SK-N-SH treated with all-trans-retinoic acid at 6 μM for 48 hours (cell line): ENCODE results near the gene IL7R.

ENCODE experiments used
- ATAC-seq: fragments of 200-7000 bp; cut with Tn5 transposase; 3 replicates; pipeline ENCODE4 v1.9.1; 2020; ENCODE audit warnings: mild to moderate bottlenecking, moderate library complexity
- ARNTL ChIP-seq: fragments of 450-650 bp; formaldehyde crosslinking; IDR thresholded peaks from 2 replicates; pipeline ENCODE4 v1.5.0; 2020; ENCODE audit warnings: low read depth, mild to moderate bottlenecking, moderate library complexity, borderline replicate concordance
- BACH2 ChIP-seq: fragments of 250-450 bp; sonication (Bioruptor Pico); IDR thresholded peaks from 2 replicates; pipeline ENCODE4 v1.9.0; 2021; ENCODE audit warnings: mild to moderate bottlenecking, borderline replicate concordance
- CREB5 ChIP-seq: fragments of 250-450 bp; sonication (Bioruptor Pico); IDR thresholded peaks from 2 replicates; pipeline ENCODE4 v1.5.1; 2020; ENCODE audit warnings: low read depth, mild to moderate bottlenecking, moderate library complexity
- CSDC2 ChIP-seq: fragments of 250-450 bp; sonication (Bioruptor Pico); IDR thresholded peaks from 2 replicates; pipeline ENCODE4 v1.5.0; 2020; ENCODE audit warnings: mild to moderate bottlenecking, moderate library complexity
- GLIS3 ChIP-seq: fragments of 250-450 bp; sonication (Bioruptor Pico); IDR thresholded peaks from 2 replicates; pipeline ENCODE4 v1.5.0; 2020; ENCODE audit warnings: mild to moderate bottlenecking, moderate library complexity
- ISL1 ChIP-seq: fragments of 250-450 bp; sonication (Bioruptor Pico); IDR thresholded peaks from 2 replicates; pipeline ENCODE4 v2.1.2; 2022; ENCODE audit warnings: mild to moderate bottlenecking, moderate library complexity
- OSR1 ChIP-seq: fragments of 250-450 bp; sonication (Bioruptor Pico); IDR thresholded peaks from 2 replicates; pipeline ENCODE4 v1.8.0; 2022; ENCODE audit warnings: moderate library complexity, mild to moderate bottlenecking, inconsistent platforms
- PATZ1 ChIP-seq: fragments of 250-450 bp; sonication (Bioruptor Pico); IDR thresholded peaks from 2 replicates; pipeline ENCODE4 v1.8.0; 2020; ENCODE audit warnings: mild to moderate bottlenecking, moderate library complexity, borderline replicate concordance
- PPARA ChIP-seq: fragments of 250-450 bp; sonication (Bioruptor Pico); IDR thresholded peaks from 2 replicates; pipeline ENCODE4 v1.5.0; 2020; ENCODE audit warnings: mild to moderate bottlenecking, borderline replicate concordance
- RARB ChIP-seq: fragments of 250-450 bp; sonication (Bioruptor Pico); IDR thresholded peaks from 2 replicates; pipeline ENCODE4 v1.8.0; 2021; ENCODE audit warnings: mild to moderate bottlenecking, moderate library complexity
- SNAI2 ChIP-seq: fragments of 250-450 bp; sonication (Bioruptor Pico); IDR thresholded peaks from 2 replicates; pipeline ENCODE4 v1.5.0; 2020; ENCODE audit warnings: mild to moderate bottlenecking, moderate library complexity
- TCF4 ChIP-seq: fragments of 250-450 bp; sonication (Bioruptor Pico); IDR thresholded peaks from 2 replicates; pipeline ENCODE4 v1.8.0; 2021; ENCODE audit warnings: mild to moderate bottlenecking, moderate library complexity, borderline replicate concordance
- TOX ChIP-seq: fragments of 250-450 bp; sonication (Bioruptor Pico); IDR thresholded peaks from 2 replicates; pipeline ENCODE4 v1.8.0; 2021; ENCODE audit warnings: mild to moderate bottlenecking, moderate library complexity, borderline replicate concordance
- ZC3H10 ChIP-seq: fragments of 250-450 bp; sonication (Bioruptor Pico); IDR thresholded peaks from 2 replicates; pipeline ENCODE4 v1.5.1; 2021; ENCODE audit warnings: mild to moderate bottlenecking, moderate library complexity
- ZFP3 ChIP-seq: fragments of 250-450 bp; sonication (Bioruptor Pico); IDR thresholded peaks from 2 replicates; pipeline ENCODE4 v1.5.0; 2020; ENCODE audit warnings: mild to moderate bottlenecking, moderate library complexity
- ZFP30 ChIP-seq: fragments of 450-650 bp; formaldehyde crosslinking; IDR thresholded peaks from 2 replicates; pipeline ENCODE4 v1.5.0; 2022; ENCODE audit warnings: mild to moderate bottlenecking, moderate library complexity
- ZNF565 ChIP-seq: fragments of 450-650 bp; formaldehyde crosslinking; conservative IDR thresholded peaks from 2 replicates; pipeline ENCODE4 v1.5.0; 2020; ENCODE audit warnings: low read depth, mild to moderate bottlenecking, moderate library complexity
- ZNF70 ChIP-seq: fragments of 450-650 bp; formaldehyde crosslinking; IDR thresholded peaks from 2 replicates; pipeline ENCODE4 v1.5.0; 2020; ENCODE audit warnings: mild to moderate bottlenecking, moderate library complexity
- ZNF8 ChIP-seq: fragments of 450-650 bp; formaldehyde crosslinking; IDR thresholded peaks from 2 replicates; pipeline ENCODE4 v1.5.0; 2020; ENCODE audit warnings: mild to moderate bottlenecking, moderate library complexity
- TF ChIP-seq, protein P1 (sequence below): fragments of 250-450 bp; sonication (Bioruptor Pico); IDR thresholded peaks from 2 replicates; pipeline ENCODE4 v1.5.1; 2021; ENCODE audit warnings: mild to moderate bottlenecking, moderate library complexity
- TF ChIP-seq, protein P2 (sequence below): fragments of 250-450 bp; sonication (Bioruptor Pico); IDR thresholded peaks from 2 replicates; pipeline ENCODE4 v1.5.0; 2020; ENCODE audit warnings: mild to moderate bottlenecking, moderate library complexity
- TF ChIP-seq, protein P3 (sequence below): fragments of 250-450 bp; sonication (Bioruptor Pico); IDR thresholded peaks from 2 replicates; pipeline ENCODE4 v1.8.0; 2021; ENCODE audit warnings: low read depth, mild to moderate bottlenecking, moderate library complexity, borderline replicate concordance

IL7R gene

DNA sequence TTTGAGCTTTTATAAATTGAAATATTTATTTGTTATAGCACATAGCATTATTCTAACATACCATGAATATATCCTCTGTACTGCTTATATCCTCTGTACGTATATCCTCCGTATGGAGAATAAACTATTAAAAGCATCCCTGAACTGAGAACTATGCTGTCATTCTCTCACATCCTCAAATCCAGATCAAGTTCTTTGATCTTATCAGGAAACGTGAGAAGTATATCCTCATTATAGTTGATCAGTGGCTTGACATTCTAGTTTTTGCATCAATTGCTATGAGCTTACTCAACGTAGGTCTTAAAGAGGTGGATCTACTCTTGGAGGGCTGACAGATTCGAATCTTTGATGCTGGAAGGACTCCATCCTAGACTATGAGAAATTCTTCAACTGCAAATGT lies 37.4 kb downstream of the IL7R start:
- no peak for ATAC-seq

DNA sequence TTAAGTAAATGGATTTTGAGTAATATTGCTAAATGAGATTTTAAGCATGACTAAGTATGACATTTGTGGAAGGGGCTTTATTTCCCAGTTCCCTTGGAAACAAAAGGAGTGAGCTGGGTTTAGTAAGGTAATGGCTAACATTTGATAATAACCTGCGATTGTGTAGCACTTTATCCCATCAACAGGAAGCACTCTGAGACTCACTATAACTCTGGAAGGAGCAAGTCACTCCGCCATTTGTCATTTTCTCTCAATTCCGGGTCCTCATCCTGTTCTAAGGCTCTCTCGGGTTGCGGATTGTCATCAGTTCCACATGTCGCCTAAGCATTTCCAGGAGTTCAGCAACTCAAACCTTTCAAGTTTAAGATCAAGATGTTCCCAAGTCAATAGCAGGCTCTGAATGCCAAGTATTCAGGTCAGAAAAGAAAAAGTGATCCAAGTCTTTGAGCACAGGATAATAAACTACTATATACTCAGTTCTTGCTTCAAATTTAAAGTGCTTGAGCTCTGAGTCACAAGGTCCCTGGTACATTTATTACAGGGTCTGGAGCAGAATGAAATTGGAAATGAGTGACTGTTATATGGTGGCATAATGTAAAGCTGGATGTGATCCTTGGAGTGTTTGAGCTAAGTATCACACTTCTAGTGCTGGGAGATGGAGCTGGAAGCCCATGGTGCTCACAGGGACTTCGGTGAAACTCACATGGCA lies 42.4 kb downstream of the IL7R start:
- TF ChIP-seq ZNF70: no peak
- TF ChIP-seq SNAI2 (CRISPR knock-in tag): no peak
- no peak for TF ChIP-seq BACH2 (CRISPR knock-in tag)
- no peak for TF ChIP-seq ZFP30 (CRISPR knock-in tag)
- TF ChIP-seq PATZ1: no peak
- TF ChIP-seq TOX (CRISPR knock-in tag): no peak
- TF ChIP-seq CREB5 (CRISPR knock-in tag): no peak
- no peak for TF ChIP-seq ZC3H10 (CRISPR knock-in tag)
- TF ChIP-seq ARNTL: no peak
- TF ChIP-seq ZNF8 (CRISPR knock-in tag): no peak
- no peak for TF ChIP-seq CSDC2 (CRISPR knock-in tag)
- no peak for TF ChIP-seq OSR1 (CRISPR knock-in tag)
- TF ChIP-seq TCF4 (CRISPR knock-in tag): no peak
- TF ChIP-seq ZNF565 (CRISPR knock-in tag): no peak
- peak; percentile 22; the same call in 1 of the 3 replicates for ATAC-seq

More for the DNA sequence above, 37.4 kb downstream of the IL7R start:
- TF ChIP-seq, protein P1, sequence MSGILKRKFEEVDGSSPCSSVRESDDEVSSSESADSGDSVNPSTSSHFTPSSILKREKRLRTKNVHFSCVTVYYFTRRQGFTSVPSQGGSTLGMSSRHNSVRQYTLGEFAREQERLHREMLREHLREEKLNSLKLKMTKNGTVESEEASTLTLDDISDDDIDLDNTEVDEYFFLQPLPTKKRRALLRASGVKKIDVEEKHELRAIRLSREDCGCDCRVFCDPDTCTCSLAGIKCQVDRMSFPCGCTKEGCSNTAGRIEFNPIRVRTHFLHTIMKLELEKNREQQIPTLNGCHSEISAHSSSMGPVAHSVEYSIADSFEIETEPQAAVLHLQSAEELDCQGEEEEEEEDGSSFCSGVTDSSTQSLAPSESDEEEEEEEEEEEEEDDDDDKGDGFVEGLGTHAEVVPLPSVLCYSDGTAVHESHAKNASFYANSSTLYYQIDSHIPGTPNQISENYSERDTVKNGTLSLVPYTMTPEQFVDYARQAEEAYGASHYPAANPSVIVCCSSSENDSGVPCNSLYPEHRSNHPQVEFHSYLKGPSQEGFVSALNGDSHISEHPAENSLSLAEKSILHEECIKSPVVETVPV (CRISPR knock-in tag): no peak
- no peak for TF ChIP-seq GLIS3
- TF ChIP-seq TCF4 (CRISPR knock-in tag): no peak
- TF ChIP-seq PATZ1: no peak
- no peak for TF ChIP-seq ZFP3 (CRISPR knock-in tag)
- no peak for TF ChIP-seq ISL1 (CRISPR knock-in tag)
- no peak for TF ChIP-seq SNAI2 (CRISPR knock-in tag)
- TF ChIP-seq, protein P2, sequence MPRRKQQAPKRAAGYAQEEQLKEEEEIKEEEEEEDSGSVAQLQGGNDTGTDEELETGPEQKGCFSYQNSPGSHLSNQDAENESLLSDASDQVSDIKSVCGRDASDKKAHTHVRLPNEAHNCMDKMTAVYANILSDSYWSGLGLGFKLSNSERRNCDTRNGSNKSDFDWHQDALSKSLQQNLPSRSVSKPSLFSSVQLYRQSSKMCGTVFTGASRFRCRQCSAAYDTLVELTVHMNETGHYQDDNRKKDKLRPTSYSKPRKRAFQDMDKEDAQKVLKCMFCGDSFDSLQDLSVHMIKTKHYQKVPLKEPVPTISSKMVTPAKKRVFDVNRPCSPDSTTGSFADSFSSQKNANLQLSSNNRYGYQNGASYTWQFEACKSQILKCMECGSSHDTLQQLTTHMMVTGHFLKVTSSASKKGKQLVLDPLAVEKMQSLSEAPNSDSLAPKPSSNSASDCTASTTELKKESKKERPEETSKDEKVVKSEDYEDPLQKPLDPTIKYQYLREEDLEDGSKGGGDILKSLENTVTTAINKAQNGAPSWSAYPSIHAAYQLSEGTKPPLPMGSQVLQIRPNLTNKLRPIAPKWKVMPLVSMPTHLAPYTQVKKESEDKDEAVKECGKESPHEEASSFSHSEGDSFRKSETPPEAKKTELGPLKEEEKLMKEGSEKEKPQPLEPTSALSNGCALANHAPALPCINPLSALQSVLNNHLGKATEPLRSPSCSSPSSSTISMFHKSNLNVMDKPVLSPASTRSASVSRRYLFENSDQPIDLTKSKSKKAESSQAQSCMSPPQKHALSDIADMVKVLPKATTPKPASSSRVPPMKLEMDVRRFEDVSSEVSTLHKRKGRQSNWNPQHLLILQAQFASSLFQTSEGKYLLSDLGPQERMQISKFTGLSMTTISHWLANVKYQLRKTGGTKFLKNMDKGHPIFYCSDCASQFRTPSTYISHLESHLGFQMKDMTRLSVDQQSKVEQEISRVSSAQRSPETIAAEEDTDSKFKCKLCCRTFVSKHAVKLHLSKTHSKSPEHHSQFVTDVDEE (CRISPR knock-in tag): no peak
- TF ChIP-seq ARNTL: no peak
- TF ChIP-seq RARB (CRISPR knock-in tag): no peak
- no peak for TF ChIP-seq ZNF8 (CRISPR knock-in tag)
- no peak for TF ChIP-seq TOX (CRISPR knock-in tag)
- TF ChIP-seq ZFP30 (CRISPR knock-in tag): no peak
- no peak for TF ChIP-seq ZNF70

GRCh38 chr5:35899800-35900199 lies 43.1 kb downstream of the IL7R start:
- ATAC-seq: no peak
- TF ChIP-seq PPARA (CRISPR knock-in tag) (no peak), PATZ1 (no peak), ZFP3 (CRISPR knock-in tag) (no peak), ZNF8 (CRISPR knock-in tag) (no peak), RARB (CRISPR knock-in tag) (no peak)
- TF ChIP-seq, protein P1 (CRISPR knock-in tag): no peak
- TF ChIP-seq, protein P3, sequence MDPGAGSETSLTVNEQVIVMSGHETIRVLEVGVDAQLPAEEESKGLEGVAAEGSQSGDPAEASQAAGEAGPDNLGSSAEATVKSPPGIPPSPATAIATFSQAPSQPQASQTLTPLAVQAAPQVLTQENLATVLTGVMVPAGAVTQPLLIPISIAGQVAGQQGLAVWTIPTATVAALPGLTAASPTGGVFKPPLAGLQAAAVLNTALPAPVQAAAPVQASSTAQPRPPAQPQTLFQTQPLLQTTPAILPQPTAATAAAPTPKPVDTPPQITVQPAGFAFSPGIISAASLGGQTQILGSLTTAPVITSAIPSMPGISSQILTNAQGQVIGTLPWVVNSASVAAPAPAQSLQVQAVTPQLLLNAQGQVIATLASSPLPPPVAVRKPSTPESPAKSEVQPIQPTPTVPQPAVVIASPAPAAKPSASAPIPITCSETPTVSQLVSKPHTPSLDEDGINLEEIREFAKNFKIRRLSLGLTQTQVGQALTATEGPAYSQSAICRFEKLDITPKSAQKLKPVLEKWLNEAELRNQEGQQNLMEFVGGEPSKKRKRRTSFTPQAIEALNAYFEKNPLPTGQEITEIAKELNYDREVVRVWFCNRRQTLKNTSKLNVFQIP (CRISPR knock-in tag): no peak
